Neutrophil (primary cell): Measurements from ENCODE around the gene CETN2.

Source experiments
- H3K27ac ChIP-seq: fragments of 200-600 bp; sonication (generic); 2 replicates; pipeline ENCODE4 v1.5.1; 2016; ENCODE audit warnings: mild to moderate bottlenecking, moderate library complexity
- H3K27me3 ChIP-seq: fragments of 200-600 bp; sonication (generic); 2 replicates; pipeline ENCODE4 v1.6.0; 2016; ENCODE audit warnings: mild to moderate bottlenecking
- H3K36me3 ChIP-seq: fragments of 200-600 bp; sonication (generic); 2 replicates; pipeline ENCODE4 v1.5.1; 2017
- H3K4me1 ChIP-seq, 2 experiments: fragments of 200-600 bp in 1 of 2; sonication (generic) in 1 of 2; 1 replicate in 1 of 2; 2 replicates in 1 of 2; pipeline versions ENCODE4 v1.5.1 to v1.6.1; 2013 to 2016; ENCODE audit warnings: low read depth in 1 of 2, low read length in 1 of 2, mild to moderate bottlenecking in 1 of 2, moderate library complexity in 1 of 2; ENCODE audit not compliant: control insufficient read depth in 1 of 2, insufficient read depth in 1 of 2
- H3K4me3 ChIP-seq, 2 experiments: fragments of 200-600 bp in 1 of 2; sonication (generic) in 1 of 2; 1 replicate in 1 of 2; 2 replicates in 1 of 2; pipeline ENCODE4 v1.5.1; 2013 to 2016; ENCODE audit warnings: low read depth in 1 of 2, low read length in 1 of 2, mild to moderate bottlenecking in 1 of 2, moderate library complexity in 1 of 2
- H3K9me3 ChIP-seq: fragments of 200-600 bp; sonication (generic); 2 replicates; pipeline ENCODE4 v1.5.1; 2016
- TF ChIP-seq, protein P1 (sequence below): fragments of 200-600 bp; sonication (generic); IDR thresholded peaks from 2 replicates; pipeline ENCODE4 v1.5.1; 2016; ENCODE audit warnings: antibody characterized with exemption

CETN2 gene

DNA sequence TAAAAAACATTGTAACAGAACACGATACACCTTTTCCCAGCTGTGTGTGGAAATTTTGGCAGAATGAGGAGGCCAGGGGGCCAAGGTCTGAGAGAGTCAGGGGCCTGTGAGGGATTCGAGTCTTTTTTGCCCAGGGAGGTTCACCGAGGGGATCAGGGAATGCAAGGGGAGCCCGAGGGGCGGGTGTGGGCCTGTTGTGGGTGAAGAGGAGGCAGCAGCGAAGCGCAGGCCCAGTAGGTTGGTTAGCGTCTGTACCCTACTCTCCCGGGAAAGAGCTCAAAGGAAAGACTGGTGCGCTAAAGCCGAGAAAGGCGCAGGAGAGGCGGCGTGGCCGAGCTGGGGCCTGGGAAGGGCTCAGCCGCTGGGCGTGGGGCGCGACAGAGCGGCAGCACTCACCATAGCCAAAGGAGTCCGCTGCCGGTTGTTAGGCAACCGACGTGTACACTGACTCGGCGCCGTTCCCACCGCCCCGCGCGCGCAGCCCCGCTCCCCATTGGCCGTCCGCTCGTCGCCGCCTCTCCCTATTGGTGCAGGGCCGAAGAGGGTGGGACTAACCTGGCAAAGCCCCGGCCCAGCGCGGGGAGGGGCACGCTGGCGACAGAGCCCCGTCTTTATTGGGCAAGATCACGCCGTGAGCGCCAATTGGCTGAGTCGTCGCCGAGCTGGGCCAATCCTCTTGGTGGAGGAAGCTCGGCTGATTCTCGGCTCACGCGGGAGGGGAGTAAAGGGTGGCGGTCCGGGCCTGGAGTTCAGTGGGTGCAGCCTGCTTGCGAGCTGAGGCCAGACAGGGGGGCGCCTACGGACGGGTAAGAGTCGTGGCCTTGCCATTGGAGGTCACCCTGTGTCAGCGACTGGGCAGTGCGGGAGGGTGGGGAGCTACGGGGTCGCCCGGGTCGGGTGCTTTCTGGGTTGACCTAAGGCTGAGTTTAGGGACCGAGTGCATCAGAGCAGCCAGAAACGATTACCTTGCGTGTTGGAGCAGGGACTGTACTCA lies at the start of gene CETN2, which contains the start of gene NSDHL:
Gene CETN2 (minus strand): TSS at position 446 of the 994 bp plus-strand sequence. CDS start 47 bp downstream, at position 399.
Gene NSDHL (plus strand): TSS at position 752 of the 994 bp plus-strand sequence. CDS start 15,262 bp downstream, outside the sequence.
- Histone ChIP-seq H3K4me3 (peak within 1 kb of the TSS; percentile 61 to 69), H3K27me3 (no peaks in the 10 kb centered on the region), H3K4me1 (peaks cover 4 to 15% of the 10 kb centered on the region in 2 experiments), H3K36me3 (peaks cover 3% of the 10 kb centered on the region), H3K27ac (peak within 1 kb of the TSS; percentile 67), H3K9me3 (no peaks in the 10 kb centered on the region)
- TF ChIP-seq, protein P1, sequence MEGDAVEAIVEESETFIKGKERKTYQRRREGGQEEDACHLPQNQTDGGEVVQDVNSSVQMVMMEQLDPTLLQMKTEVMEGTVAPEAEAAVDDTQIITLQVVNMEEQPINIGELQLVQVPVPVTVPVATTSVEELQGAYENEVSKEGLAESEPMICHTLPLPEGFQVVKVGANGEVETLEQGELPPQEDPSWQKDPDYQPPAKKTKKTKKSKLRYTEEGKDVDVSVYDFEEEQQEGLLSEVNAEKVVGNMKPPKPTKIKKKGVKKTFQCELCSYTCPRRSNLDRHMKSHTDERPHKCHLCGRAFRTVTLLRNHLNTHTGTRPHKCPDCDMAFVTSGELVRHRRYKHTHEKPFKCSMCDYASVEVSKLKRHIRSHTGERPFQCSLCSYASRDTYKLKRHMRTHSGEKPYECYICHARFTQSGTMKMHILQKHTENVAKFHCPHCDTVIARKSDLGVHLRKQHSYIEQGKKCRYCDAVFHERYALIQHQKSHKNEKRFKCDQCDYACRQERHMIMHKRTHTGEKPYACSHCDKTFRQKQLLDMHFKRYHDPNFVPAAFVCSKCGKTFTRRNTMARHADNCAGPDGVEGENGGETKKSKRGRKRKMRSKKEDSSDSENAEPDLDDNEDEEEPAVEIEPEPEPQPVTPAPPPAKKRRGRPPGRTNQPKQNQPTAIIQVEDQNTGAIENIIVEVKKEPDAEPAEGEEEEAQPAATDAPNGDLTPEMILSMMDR = no peak

GRCh38 chrX:152878976-152879755 lies 48.6 kb upstream of the CETN2 start:
- H3K36me3 ChIP-seq = no peaks in the 10 kb centered on the region
- H3K4me3 ChIP-seq = no peak overlapping the region
- TF ChIP-seq, protein P1 = no peak
- H3K27me3 ChIP-seq = no peaks in the 10 kb centered on the region
- H3K4me1 ChIP-seq = no peaks in the 10 kb centered on the region
- no peaks in the 10 kb centered on the region for H3K9me3 ChIP-seq
- no peak overlapping the region for H3K27ac ChIP-seq

GRCh38 chrX:152876931-152877840 lies 46.6 kb upstream of the CETN2 start:
- no peak overlapping the region for H3K4me3 ChIP-seq
- no peaks in the 10 kb centered on the region for H3K36me3 ChIP-seq
- H3K27me3 ChIP-seq = no peaks in the 10 kb centered on the region
- H3K9me3 ChIP-seq = no peaks in the 10 kb centered on the region
- H3K4me1 ChIP-seq = no peaks in the 10 kb centered on the region
- TF ChIP-seq, protein P1 = no peak
- H3K27ac ChIP-seq = no peak overlapping the region

- Histone ChIP-seq H3K4me1 (no peaks in the 10 kb centered on the region), H3K27me3 (no peaks in the 10 kb centered on the region), H3K9me3 (no peaks in the 10 kb centered on the region), H3K36me3 (peaks cover 19% of the 10 kb centered on the region), H3K27ac (no peak overlapping the region), H3K4me3 (no peak overlapping the region)
- TF ChIP-seq, protein P1 = no peak
Measured at GRCh38 chrX:152873361-152873760, 42.8 kb upstream of the CETN2 start.

DNA sequence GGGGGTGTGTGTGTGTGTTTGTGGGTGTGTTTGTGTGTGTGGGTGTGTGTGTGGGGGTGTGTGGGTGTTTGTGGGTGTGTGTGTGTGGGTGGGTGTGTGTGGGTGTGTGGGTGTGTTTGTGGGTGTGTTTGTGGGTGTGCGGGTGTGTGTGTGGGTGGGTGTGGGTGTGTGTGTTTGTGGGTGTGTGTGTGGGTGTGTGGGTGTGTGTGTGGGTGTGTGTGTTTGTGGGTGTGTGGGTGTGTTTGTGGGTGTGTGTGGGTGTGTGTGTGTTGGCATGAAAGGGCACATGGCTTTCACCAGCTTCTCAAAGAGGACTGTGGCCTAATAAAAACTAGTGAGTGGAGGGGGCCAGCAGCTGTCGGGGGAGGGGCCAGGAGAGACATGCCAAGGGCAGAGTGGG lies 42.0 kb upstream of the CETN2 start:
- H3K27ac ChIP-seq = no peak overlapping the region

More for the DNA sequence above, 42.0 kb upstream of the CETN2 start:
- Histone ChIP-seq H3K9me3 (no peaks in the 10 kb centered on the region), H3K36me3 (peaks cover 22% of the 10 kb centered on the region), H3K4me1 (no peaks in the 10 kb centered on the region), H3K4me3 (no peak overlapping the region), H3K27me3 (no peaks in the 10 kb centered on the region)
- TF ChIP-seq, protein P1 = no peak
